ENCODE data around the gene HLA-E. TPM values are rescaled to one million over a fixed set of nuclear protein-coding genes. Genes with fewer than 3 reads are reported as not detected.

HLA-E gene
- total and polyA plus RNA-seq, 8 donors: 65.7 to 158 (median 86.7) TPM

- Histone ChIP-seq H3K36me3 (peaks cover 0 to 7% (median 0%) of the 10 kb centered on the region in 3 donors), H3K27me3 (no peaks in the 10 kb centered on the region), H3K4me3 (peak overlapping the region in 2 of 4 donors; percentile 10 to 24), H3K9me3 (no peaks in the 10 kb centered on the region), H3K4me1 (peaks cover 0 to 4% (median 3%) of the 10 kb centered on the region in 3 donors), H3K27ac (no peak overlapping the region)
- peak; percentile 91 to 97 (median 94) for TF ChIP-seq CTCF (IDR thresholded peaks at IDR 0.05)
- FAIRE-seq (peak; percentile 88), DNase-seq (peak; percentile 54 to 85 (median 76)), ATAC-seq (peak; percentile 66 to 95 (median 88))
- intact Hi-C loops (cut with DNase I): loop anchor here in 1 of 3 donors (10.0 kb wide), 1 partner anchor 183 kb away; the partner anchor contains the start of gene TUBB
- 15% methylated on average over 23 of the region's 23 CpGs for WGBS, 2 donors
Observed at GRCh38 chr6:30541515-30542403, 52.5 kb downstream of the HLA-E start.

GRCh38 chr6:30542404-30542725, 53.1 kb downstream of the HLA-E start:
- ATAC-seq: no peak

DNA sequence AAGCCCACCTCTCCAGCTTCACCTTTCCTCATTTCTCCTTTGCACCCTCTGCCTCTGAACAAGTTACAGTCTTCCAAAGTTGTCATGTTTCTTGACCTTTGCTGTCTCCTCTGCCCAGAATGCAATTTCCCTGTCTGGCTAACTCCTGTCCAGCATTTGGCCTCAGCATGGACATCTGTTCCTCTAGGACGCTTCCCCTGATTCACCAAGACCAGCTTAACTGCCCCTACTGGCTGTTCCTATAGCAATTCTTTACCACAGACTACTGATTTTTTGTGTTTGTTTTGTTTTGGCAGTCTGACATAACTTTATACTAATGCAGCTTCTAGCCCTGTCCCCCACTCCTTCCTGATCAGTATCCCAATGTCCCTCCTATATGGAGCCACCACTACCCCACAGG, 53.6 kb downstream of the HLA-E start:
- Histone ChIP-seq H3K27ac (no peak overlapping the region), H3K36me3 (peaks cover 0 to 10% (median 0%) of the 10 kb centered on the region in 3 donors), H3K4me1 (peaks cover 0 to 4% (median 3%) of the 10 kb centered on the region in 3 donors), H3K4me3 (no peak overlapping the region), H3K27me3 (no peaks in the 10 kb centered on the region), H3K9me3 (no peaks in the 10 kb centered on the region)
- intact Hi-C loops (cut with DNase I): loop anchor here in 1 of 3 donors (10.0 kb wide), 1 partner anchor 182 kb away; the partner anchor contains the start of gene TUBB
- ATAC-seq (no peak), DNase-seq (no peak), FAIRE-seq (no peak)
- TF ChIP-seq CTCF (IDR thresholded peaks at IDR 0.05): no peak
- WGBS, 2 donors: 66 to 78% methylated on average over 1 of the region's 1 CpG

More at GRCh38 chr6:30542404-30542725, 53.1 kb downstream of the HLA-E start:
- no peak for TF ChIP-seq CTCF (IDR thresholded peaks at IDR 0.05)
- H3K36me3 ChIP-seq: peaks cover 0 to 10% (median 0%) of the 10 kb centered on the region in 3 donors
- no peak for DNase-seq
- no peaks in the 10 kb centered on the region for H3K27me3 ChIP-seq
- no peak overlapping the region for H3K4me3 ChIP-seq
- no peaks in the 10 kb centered on the region for H3K9me3 ChIP-seq
- H3K4me1 ChIP-seq: peaks cover 0 to 4% (median 3%) of the 10 kb centered on the region in 3 donors
- 11 to 20% methylated on average over 4 of the region's 4 CpGs for WGBS, 2 donors
- intact Hi-C loops (cut with DNase I): loop anchor here in 1 of 3 donors (10.0 kb wide), 1 partner anchor 182 kb away; the partner anchor contains the start of gene TUBB
- no peak for FAIRE-seq
- H3K27ac ChIP-seq: no peak overlapping the region

Other genes with a start within 250 kb of the HLA-E start
- 1 to 10 TPM; 5.6 to 8.6 (median 6.6) TPM for gene TRIM39, start 162.6 kb upstream of the HLA-E start, total RNA-seq
- gene TRIM39, start 162.6 kb upstream of the HLA-E start, polyA plus RNA-seq: 10 to 100 TPM; 10.2 to 12.5 TPM
- 10 to 100 TPM; 21.2 to 31.6 (median 25.8) TPM for gene RPP21, start 144.4 kb upstream of the HLA-E start, total RNA-seq
- gene RPP21, start 144.4 kb upstream of the HLA-E start, polyA plus RNA-seq: 10 to 100 TPM; 84.2 to 93.1 TPM
- 10 to 100 TPM; 32.3 to 51.0 (median 38.1) TPM for gene GNL1, start 67.0 kb downstream of the HLA-E start, total RNA-seq
- 10 to 100 TPM; 47.8 to 86.6 TPM for gene GNL1, start 67.0 kb downstream of the HLA-E start, polyA plus RNA-seq
- 1 to 10 TPM; 2.2 to 4.7 (median 3.1) TPM for gene PRR3, start 67.8 kb downstream of the HLA-E start, total RNA-seq
- gene PRR3, start 67.8 kb downstream of the HLA-E start, polyA plus RNA-seq: 1 to 10 TPM; 6.5 to 8.7 TPM
- 10 to 100 TPM; 17.4 to 30.7 (median 24.9) TPM for gene ABCF1, start 81.9 kb downstream of the HLA-E start, total RNA-seq
- gene ABCF1, start 81.9 kb downstream of the HLA-E start, polyA plus RNA-seq: 10 to 100 TPM; 21.6 to 24.9 TPM
- 10 to 100 TPM; 34.8 to 57.9 (median 43.0) TPM for gene PPP1R10, start 127.7 kb downstream of the HLA-E start, total RNA-seq
- 10 to 100 TPM; 25.1 to 34.3 TPM for gene PPP1R10, start 127.7 kb downstream of the HLA-E start, polyA plus RNA-seq
- 10 to 100 TPM; 24.5 to 39.5 (median 29.1) TPM for gene MRPS18B, start 128.3 kb downstream of the HLA-E start, total RNA-seq
- gene MRPS18B, start 128.3 kb downstream of the HLA-E start, polyA plus RNA-seq: 10 to 100 TPM; 22.9 to 41.1 TPM
- gene ATAT1, start 137.4 kb downstream of the HLA-E start, total RNA-seq: 1 to 10 TPM; 2.1 to 6.8 (median 2.9) TPM
- 1 to 10 TPM; 6.8 to 9.1 TPM for gene ATAT1, start 137.4 kb downstream of the HLA-E start, polyA plus RNA-seq
- 10 to 100 TPM in 3 of 6 donors, 1 to 10 TPM in 3; 7.9 to 12.9 (median 9.9) TPM for gene C6orf136, start 157.6 kb downstream of the HLA-E start, total RNA-seq
- gene C6orf136, start 157.6 kb downstream of the HLA-E start, polyA plus RNA-seq: 10 to 100 TPM; 33.9 to 57.1 TPM
- 10 to 100 TPM; 10.9 to 16.2 (median 13.0) TPM for gene DHX16, start 183.5 kb downstream of the HLA-E start, total RNA-seq
- gene DHX16, start 183.5 kb downstream of the HLA-E start, polyA plus RNA-seq: 10 to 100 TPM; 41.1 to 44.4 TPM
- gene PPP1R18, start 197.1 kb downstream of the HLA-E start, total RNA-seq: 10 to 100 TPM in 2 of 6 donors, 1 to 10 TPM in 4; 5.3 to 27.2 (median 7.8) TPM
- gene PPP1R18, start 197.1 kb downstream of the HLA-E start, polyA plus RNA-seq: 10 to 100 TPM; 25.8 to 27.1 TPM
- 1 to 10 TPM; 3.3 to 7.9 (median 4.6) TPM for gene NRM, start 201.5 kb downstream of the HLA-E start, total RNA-seq
- gene NRM, start 201.5 kb downstream of the HLA-E start, polyA plus RNA-seq: 10 to 100 TPM; 18.2 to 23.6 TPM
- gene MDC1, start 227.8 kb downstream of the HLA-E start, total RNA-seq: 10 to 100 TPM; 12.3 to 18.7 (median 13.5) TPM
- gene MDC1, start 227.8 kb downstream of the HLA-E start, polyA plus RNA-seq: 10 to 100 TPM; 18.9 to 28.0 TPM
- gene TUBB, start 230.8 kb downstream of the HLA-E start, total RNA-seq: 100 to 1,000 TPM in 4 of 6 donors, 10 to 100 TPM in 2; 66.1 to 171 (median 116) TPM
- 100 to 1,000 TPM in 1 of 2 donors, 10 to 100 TPM in 1; 67.9 to 111 TPM for gene TUBB, start 230.8 kb downstream of the HLA-E start, polyA plus RNA-seq

All from pancreas (tissue), 10 donors.